Left cardiac atrium (tissue), 4 donors: ENCODE results near the gene RBM20. TPM values are rescaled to one million over a fixed set of nuclear protein-coding genes. Genes with fewer than 3 reads are reported as not detected.

ENCODE experiments used
- ATAC-seq, 2 donors: fragments of 200-7000 bp; cut with Tn5 transposase; one replicate each; pipeline ENCODE4 v1.9.1; 2020; ENCODE audit warnings: mild to moderate bottlenecking in 2 of 2, moderate library complexity in 2 of 2
- DNase-seq: peaks from one replicate; pipeline ENCODE4 v3.0.0-alpha.2; 2020
- intact Hi-C, 2 donors: fragments of 100-400 bp; cut with DNase I; formaldehyde crosslinking; loops; one replicate each; pipeline versions ENCODE4 v1.14.1 to v1.15.1; 2022 to 2023
- total RNA-seq, 2 donors: library from RNA; stranded (reverse); fragmentation: NEBNext Ultra II Directional; extraction: Animal tissue kit (Norgen Biotek cat#: 25700); gene quantifications; one replicate each; pipeline ENCODE4 v1.2.1, GENCODE V29; 2021
- donor health status: DM: no; HTN: yes; CAD: no.
- donor health status: DM: no; HTN: yes; CAD: no; lungs with severe emphysema.
- donor health status: DM: yes; HTN: yes; CAD: no.
- donor health status: Dilated cardiomyopathy.

RBM20 gene
- total RNA-seq, 2 donors from 2014 or later, result 37.2 to 44.1 TPM

GRCh38 chr10:110827875-110828274 lies 183.7 kb downstream of the RBM20 start:
- ATAC-seq (peak; percentile 59 to 85), DNase-seq (no peak)
- intact Hi-C loops, result no loop called here

DNA sequence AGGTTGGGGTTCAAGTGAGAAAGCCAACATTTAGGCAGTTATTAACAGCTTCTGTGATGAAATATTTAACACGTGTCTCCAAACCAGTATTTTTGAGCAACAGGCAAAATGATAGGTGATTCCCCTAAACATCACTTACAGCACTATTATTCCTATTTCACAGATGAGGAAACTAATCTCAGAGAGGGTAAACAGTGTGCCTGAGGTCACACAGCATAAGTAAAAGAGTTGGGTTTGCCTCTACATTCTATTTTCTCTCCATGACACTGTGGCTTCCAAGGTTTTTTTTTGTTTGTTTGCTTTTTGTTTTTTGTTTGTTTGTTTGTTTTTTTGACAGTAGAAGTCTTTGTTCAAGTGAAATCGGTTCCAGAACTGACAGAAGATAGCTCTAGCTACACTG lies 184.4 kb downstream of the RBM20 start:
- no peak for ATAC-seq
- intact Hi-C loops, result no loop called here

GRCh38 chr10:110829721-110830410 lies 185.7 kb downstream of the RBM20 start:
- intact Hi-C loops, result no loop called here
- DNase-seq, result no peak

More for the DNA sequence above, 184.4 kb downstream of the RBM20 start:
- no peak for DNase-seq

DNA sequence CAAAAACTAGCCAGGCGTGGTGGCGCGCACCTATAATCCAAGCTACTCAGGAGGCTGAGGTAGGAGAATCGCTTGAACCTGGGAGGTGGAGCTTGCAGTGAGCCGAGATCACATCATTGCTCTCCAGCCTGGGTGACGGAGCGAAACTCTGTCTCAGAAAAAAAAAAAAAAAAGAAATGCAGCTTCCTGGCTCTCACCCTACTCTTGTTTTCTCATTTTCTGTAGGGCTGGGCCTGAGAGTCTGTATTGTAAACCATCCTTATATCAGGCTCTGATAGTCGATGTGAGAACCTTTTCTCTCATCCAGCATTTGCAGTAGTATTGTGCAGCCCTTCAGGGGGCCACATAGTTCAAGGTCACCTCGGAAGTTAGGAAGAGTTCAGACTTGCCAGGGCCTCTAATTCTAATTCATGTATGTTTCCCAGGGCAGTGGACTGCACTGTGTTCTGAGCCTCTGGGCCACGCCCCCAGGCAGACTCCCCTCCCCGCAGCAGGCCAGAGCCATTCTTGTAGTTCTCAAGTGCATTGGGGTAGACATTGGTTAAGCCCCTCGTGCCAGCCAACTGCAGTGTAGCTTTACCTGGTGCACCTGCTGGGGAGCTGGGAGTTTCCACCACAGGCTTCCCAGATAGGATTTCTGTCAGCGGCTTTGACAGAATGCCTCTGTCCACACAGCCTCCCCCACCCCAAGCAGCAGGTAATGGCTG lies 189.3 kb downstream of the RBM20 start:
- intact Hi-C loops, result no loop called here
- DNase-seq (no peak), ATAC-seq (peak in 1 of 2 donors; percentile 4)

More at GRCh38 chr10:110829721-110830410, 185.7 kb downstream of the RBM20 start:
- no peak for ATAC-seq

DNA sequence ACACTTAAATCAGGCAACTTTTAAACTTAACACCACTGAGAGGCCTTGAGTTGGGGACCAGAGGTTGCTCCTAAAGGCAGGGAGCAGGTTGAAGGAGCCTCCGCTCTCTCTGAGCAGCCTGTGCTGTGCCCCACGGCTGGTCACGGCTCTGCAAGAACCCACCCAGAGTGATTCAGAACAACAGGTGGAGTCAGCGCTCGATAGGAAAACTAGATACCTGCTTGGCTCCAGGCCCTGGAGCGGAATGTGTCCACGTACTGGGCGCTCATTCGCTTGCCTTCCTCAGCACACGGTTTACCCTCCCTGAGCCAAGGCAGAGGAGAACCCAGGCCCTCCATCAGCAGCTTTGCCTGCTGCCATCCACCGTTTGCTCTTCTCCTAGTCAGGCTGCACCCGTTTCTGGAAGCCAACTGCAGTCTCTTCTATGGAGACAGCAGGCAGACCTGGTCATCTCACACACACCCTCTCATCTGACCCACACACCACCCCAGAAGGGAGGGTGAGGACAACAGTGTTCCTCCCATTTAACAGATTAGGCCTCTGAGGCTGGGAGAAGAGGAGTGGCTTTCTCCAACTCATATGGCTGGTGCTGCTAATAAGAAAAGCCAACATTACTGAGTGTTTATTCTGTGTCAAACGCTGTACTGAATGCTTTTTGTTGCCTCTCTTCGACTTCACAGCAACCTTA lies 189.9 kb downstream of the RBM20 start:
- DNase-seq (no peak), ATAC-seq (peak in 1 of 2 donors; percentile 35)
- intact Hi-C loops, result no loop called here

GRCh38 chr10:110834629-110835301 lies 190.6 kb downstream of the RBM20 start:
- ATAC-seq (peak; percentile 72 to 78), DNase-seq (peak; percentile 43)
- intact Hi-C loops, result no loop called here

- DNase-seq, result no peak
- intact Hi-C loops, result no loop called here
Measured at GRCh38 chr10:110835841-110836240, 191.7 kb downstream of the RBM20 start.

GRCh38 chr10:110836706-110837105 lies 192.6 kb downstream of the RBM20 start:
- ATAC-seq, result no peak
- intact Hi-C loops, result no loop called here
- no peak for DNase-seq

More at GRCh38 chr10:110835841-110836240, 191.7 kb downstream of the RBM20 start:
- ATAC-seq, result no peak

- DNase-seq, result no peak
- intact Hi-C loops, result no loop called here
- ATAC-seq, result no peak
Measured at GRCh38 chr10:110837418-110838171, 193.5 kb downstream of the RBM20 start.

DNA sequence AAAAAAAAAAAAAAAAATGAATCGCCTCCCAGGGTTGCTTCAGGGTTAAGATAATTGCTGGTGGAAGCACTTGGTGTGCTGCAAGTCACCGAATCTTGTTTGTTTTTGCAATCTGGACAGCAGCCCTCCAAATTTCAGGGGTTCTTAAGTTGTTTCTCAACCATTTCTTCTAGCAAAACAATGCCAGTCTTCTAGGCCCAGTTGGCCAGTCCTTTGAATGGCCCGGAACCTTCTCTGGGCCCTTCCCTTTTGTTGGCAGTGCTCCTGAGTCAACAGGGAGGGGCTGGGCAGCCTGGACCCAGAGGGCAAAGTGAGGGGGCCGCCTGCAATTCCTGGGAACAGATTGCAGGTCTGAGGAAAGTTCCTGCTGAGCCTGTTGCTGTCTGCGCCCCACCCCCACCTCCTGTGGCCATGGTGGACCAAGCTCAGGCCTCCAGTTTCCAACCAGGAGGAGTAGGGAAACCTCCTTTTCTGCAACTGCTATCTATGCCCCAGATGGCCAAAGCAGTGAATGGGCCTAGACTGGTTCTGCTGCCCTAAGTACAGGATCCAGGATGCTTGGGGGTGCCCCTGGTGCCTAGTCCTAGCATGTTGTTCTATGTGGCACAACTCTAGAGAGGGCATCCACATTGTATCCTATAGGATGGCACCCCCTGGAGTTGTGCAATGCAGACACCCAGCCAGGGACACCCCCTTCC lies 196.2 kb downstream of the RBM20 start:
- DNase-seq, result peak; percentile 48
- intact Hi-C loops, result no loop called here
- peak; percentile 10 to 62 for ATAC-seq

DNA sequence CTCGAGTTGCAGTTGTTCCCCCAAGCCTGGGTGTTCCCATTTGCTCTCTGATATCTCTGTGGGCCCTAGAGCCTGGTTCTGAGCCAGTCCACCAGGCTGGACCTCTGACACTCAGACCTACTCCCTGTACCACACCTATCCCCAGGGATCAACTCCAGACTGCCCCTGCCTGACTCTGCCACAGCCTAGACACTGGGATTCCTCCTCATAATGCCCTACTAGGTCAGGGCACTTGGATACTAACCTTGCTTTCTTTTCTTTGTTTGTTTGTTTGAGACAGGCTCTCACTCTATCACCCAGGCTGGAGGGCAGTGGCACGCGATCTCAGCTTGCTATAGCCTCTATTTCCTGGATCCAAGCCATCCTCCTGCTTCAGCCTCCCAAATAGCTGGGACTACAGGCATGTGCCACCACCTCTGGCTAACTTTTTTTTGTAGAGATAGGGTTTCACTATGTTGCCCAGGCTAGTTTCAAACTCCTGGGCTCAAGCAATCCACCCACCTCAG lies 196.8 kb downstream of the RBM20 start:
- no peak for DNase-seq
- intact Hi-C loops, result no loop called here
- peak in 1 of 2 donors; percentile 6 for ATAC-seq

DNA sequence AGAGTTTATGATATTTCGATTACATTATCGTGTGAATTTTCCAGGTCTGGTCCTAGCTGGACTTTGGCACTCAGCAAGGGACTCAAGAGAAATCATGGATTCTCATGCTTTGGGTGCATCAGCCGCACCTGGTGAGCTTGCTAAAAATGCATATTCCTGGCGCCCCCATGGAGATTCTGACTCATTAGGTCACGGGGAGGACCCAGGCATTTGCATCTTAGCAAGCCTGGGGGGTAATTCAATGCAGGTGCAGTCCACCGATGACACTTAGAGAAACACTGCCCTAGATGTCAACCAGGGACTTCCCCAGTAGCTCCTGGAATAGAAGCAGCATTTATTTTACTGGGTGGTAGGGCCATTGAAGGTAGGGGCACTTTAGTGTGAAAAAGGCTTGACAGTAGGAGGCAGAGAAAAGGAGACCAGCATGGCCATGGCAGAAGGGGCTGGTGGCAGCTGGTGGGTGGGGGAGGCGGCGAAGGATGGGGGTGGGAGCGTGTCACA lies 197.7 kb downstream of the RBM20 start:
- no peak for ATAC-seq
- intact Hi-C loops, result no loop called here
- DNase-seq, result no peak

DNA sequence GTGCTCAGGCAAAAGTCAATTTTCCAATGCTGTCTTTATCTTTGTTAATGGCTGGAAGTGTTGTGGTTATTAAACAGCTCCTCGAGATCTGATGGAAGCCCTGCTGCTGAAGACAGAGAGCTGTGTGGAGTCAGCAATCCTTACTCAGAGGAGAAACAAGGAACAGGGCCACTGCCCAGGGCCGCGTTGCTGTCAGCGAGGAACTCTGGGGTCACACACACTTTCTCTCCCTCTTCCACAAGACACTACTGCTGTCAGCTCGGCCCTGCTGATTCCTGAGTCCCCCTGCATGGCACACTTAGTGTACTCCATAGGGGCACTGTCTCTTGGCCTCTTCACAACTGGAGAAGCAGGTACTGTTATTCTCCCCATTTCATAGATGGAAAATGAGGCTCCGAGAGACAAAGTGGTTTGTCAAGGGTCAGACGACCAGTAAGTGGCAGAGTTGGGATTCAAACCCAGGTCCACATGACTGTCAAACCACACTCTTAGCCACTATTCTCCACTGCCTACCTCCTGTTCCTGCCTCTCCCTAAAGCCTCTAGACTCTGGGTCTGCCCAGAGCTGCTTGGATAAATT lies 198.3 kb downstream of the RBM20 start:
- DNase-seq, result no peak
- intact Hi-C loops, result no loop called here
- no peak for ATAC-seq

GRCh38 chr10:110843031-110843430 lies 198.9 kb downstream of the RBM20 start:
- intact Hi-C loops, result no loop called here
- peak in 1 of 2 donors; percentile 6 for ATAC-seq
- DNase-seq, result no peak

GRCh38 chr10:110843796-110844616 lies 199.9 kb downstream of the RBM20 start:
- ATAC-seq, result no peak
- no peak for DNase-seq
- intact Hi-C loops, result no loop called here

GRCh38 chr10:110844617-110844881 lies 200.4 kb downstream of the RBM20 start:
- intact Hi-C loops, result no loop called here
- no peak for DNase-seq
- ATAC-seq, result no peak

DNA sequence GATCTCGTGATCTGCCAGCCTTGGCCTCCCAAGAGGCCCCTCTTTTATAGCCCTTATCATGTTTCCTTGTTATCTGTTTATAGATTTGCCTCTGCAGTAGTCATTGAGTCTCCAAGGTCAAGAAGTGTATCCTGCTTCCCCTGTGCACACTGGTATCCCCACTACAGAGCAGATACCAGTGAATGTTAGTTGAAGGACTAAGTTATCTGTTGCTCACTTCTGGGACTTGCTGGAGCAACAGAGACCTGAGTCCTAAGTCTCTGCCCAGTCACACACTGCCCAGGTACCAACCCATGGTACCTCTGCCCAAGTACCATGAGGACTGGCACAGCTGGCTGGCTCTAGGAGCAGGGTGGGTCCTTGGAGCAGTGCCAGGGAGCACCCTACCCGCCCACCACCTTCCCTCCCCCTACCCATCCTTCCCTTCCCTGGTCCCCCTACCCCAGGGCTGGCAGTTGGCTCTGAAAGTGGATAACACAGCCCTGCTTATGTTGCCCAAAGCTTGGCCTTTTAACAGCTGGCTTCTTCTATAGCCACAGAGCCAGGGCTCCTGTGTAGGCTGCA lies 201.1 kb downstream of the RBM20 start:
- intact Hi-C loops, result no loop called here
- no peak for DNase-seq
- ATAC-seq, result no peak
